Measurements from ENCODE around the gene NAGA.

The NAGA gene

DNA sequence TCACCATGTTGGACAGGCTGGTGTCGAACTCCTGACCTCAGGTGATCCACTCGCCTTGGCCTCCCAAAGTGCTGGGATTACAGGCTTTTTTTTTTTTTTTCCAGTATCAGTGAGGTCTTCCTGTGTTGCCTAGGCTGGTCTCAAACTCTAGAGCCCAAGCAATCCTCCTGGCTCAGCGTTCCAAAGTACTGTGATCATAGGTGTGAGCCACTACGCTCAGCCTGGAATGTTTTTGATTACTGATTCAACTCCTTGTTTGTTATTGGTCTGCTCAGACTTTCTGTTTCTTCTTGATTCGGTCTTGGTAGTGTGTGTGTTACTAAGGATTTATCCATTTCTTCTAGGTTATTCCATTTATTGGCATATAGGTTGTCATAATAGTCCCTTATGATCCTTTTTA lies 31.3 kb downstream of the NAGA start:
- DNase-seq (ENCODE audit: low read depth in 2 of 2), result no peak

DNA sequence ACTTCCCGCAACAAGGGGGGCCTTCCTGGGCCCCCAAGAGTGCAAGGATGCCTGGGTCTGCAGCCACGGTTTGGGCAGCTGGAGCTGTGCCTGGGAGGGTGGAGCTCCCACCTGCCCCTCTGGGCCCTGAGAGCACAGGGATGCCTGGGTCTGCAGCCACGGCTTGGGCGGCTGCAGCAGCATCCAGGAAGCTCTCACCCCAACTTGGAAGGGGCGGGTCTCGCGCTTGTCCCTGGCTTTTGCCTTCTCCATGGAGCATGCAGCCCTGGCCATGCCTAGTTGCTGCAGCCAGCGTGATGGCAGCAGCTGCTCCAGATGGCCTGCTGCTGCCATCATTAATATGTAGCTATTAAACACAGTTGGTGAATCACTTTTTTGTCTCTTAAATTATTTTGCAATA lies 35.4 kb downstream of the NAGA start:
- DNase-seq (ENCODE audit: low read depth in 2 of 2), result no peak

DNA sequence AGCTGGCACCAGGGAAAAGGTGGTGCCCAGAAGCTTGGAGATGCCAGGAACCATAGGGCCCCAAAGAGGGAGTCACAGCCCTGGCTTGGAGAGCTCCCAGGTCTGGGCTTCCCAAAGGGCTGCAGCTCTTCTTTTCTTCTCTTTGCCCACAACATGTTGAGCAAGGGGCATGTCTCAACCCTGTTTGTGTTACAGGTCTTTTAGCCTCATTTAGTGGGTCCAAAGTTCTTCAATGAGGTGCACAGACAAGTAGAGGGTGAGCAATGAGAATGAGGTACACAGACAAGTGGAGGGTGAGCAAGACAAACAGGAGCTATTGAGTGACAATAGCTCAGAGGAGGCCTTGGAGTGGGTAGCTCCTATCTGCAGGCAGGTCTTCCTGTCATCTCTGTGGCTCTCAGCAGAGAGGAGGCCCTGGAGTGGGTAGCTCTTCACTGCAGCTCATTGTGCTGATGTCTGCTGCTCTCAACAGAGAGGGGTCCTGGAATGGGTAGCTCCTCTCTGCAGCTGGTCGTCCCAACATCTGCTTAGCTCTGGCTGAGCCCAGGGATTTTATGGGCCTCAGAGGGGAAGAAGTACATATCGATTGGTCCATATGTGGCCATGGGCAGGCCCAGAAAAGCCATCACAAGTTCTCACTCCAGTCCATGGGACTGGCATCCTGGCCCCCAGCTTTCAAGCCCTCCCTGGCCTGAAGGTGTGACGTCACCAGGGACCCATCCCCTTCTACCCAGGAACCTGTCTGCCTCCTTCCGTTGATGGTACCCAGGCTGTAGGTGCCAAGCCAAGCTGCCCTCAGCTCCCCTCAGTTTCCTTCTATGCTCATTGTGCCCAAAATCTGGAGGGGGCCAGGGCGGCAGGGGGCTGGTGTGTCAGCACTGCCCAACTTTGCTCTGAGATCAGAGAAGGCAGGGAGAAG lies 37.1 kb downstream of the NAGA start:
- DNase-seq (ENCODE audit: low read depth in 2 of 2), result no peak

DNA sequence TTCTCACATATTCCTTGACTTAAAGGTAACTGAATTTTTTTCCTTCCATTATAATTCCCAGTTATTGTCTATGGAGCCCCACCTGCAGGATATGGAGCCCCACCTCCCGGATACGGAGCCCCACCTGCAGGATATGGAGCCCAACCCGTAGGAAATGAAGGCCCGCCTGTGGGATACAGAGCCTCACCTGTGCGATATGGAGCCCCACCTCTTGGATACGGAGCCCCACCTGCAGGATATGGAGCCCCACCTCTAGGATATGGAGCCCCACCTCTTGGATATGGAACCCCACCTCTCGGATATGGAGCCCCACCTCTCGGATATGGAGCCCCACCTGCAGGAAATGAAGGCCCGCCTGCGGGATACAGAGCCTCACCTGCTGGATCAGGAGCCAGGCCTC lies 43.9 kb downstream of the NAGA start:
- DNase-seq (ENCODE audit: low read depth in 2 of 2), result no peak

DNA sequence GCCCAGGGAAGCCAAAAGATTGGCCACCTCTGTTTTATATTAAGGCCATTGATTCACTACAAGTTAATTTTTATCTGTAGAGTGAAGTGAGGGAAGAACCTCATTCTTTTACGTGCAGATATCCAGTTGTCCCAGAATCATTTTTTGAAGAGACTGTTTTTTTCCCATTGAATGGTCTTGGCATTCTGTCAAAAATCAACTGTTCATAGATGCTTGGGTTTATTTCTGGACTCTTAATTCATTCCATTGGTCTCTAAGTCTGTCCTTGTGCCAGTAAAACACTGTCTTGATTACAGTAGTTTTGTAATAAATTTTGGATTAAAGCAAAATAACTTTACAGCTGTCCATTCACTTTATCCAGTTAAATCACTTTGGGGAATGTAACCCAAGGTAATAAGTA lies 45.2 kb downstream of the NAGA start:
- no peak for DNase-seq (ENCODE audit: low read depth in 2 of 2)

DNA sequence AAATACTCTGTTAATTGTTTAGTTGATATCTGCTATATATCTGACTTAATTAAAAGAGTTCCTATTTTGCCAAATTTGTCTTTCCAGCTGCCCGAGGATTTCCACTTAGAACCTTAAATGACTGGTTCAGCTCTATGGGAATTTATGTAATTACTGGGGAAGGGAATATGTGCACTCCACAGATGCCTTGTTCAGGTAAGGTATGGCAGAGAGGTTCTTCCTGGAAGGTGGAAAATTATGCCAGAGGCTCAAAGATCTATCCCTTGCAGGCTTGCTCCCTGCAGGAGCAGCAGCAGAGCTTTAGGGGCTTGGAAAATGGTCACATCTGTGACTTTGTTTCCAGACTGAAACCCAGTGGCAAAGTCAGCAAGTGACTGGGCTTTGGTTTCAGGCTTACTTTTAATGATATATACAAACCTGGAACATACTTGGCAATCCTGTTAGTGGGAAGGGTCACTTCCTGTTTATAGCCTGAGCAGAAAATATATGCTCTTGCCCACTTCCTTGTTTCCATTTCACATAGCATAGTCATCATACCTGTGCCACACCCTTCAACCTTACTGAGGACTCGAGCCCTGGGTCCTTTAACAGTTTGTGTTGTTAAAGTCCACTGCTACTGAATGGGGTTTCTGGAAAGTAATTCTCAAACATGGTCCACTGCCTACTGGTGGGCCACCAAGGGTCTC lies 48.3 kb downstream of the NAGA start:
- DNase-seq (ENCODE audit: low read depth in 2 of 2), result no peak

DNA sequence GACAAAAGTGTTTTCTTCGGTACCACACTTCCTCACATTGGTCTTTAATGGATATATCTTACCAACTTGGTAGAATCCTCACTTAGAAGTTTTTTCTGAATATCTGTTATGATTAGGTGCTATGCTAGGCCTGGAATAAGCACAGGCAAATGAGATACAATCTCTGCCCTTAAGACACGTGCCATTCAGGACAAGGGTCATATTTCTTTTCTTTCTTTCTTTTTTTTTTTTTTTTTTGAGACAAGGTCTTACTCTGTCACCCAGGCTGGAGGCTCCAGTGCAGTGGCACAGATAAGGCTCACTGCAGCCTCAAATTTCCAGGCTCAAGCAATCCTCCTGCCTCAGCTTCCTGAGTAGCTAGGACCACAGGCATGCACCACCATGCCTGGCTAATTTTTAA lies 49.0 kb downstream of the NAGA start:
- no peak for DNase-seq (ENCODE audit: low read depth in 2 of 2)

DNA sequence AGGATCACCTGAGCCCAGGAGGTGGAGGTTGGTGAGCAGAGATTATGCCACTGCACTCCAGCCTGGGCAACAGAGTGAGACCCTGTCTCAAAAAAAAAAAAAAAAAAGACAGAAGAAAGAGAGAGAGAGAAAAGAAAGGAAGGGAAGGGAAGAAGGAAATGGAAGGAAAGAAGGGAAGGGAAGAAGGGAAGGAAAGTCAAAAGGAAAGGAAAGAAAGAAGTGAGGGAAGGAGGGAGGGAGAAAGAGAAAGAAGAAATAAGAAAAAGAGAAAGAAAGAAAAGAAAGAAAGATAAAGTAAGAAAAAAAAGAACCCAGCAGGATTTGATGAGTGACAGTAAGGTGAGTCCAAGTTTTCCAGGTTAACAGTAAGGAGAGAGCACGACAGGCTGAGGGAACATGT lies 52.4 kb downstream of the NAGA start:
- DNase-seq (ENCODE audit: low read depth in 2 of 2), result no peak

DNA sequence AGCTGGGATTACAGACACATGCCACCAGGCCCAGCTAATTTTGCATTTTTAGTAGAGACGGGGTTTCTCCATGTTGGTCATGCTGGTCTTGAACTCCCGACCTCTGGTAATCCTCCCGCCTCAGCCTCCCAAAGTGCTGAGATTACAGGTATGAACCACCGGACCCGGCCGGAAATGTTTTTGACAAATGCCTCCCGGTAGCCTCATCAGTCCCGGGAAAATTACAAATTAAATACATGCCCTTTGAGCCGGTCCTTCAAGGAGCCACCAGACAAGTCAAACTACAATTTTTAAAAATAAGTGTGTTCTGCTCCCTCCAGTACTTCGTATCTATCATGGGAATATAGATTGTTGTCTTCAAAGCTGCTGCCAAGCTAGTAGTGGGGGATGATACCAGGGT lies 54.5 kb downstream of the NAGA start:
- no peak for DNase-seq (ENCODE audit: low read depth in 2 of 2)

DNA sequence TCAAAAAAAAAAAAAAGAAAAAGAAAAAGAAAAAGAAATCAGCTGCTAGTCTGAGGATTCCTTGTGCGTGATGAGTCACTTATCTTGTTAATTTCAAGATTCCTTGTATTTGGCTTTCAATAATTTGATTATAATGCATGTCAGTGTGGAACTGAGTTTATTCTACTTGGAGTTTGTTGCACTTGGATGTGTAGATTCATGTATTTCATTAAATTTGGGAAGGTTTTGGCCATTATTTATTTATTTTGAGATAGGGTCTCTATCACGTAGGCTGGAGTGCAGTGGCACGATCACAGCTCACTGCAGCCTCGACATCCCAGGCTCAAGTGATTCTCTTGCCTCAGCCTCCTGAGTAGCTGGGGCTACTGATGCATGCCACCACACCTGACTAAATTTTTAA lies 57.2 kb downstream of the NAGA start:
- DNase-seq (ENCODE audit: low read depth in 2 of 2), result no peak

DNA sequence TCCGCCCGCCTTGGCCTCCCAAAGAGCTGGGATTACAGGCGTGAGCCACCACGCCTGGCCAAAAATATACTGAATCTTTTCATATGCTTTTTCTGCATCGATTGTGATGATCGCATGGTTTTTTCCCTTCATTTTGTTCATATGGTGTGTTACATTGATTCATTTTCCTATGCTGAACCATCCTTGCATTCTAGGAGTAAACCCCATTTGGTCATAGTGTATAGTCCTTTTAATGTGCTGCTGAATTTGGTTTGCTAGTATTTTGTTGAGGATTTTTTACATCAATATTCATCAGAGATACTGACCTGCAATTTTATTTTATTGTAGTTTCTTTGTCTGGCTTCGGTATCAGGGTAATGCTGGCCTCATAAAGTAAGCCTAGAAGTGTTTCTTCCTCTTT lies 59.8 kb downstream of the NAGA start:
- no peak for DNase-seq (ENCODE audit: low read depth in 2 of 2)
